HEK293T (cell line): ENCODE measurements around the gene ARMCX4.
"Not testable (repeated sequence)": the region's sequence is repeated elsewhere in the genome, so short reads cannot be mapped to it uniquely, and the experiment has no call there.

Source experiments
- CTCF ChIA-PET: fragments of 350-600 bp; formaldehyde crosslinking; extraction: SDS; loops from one replicate; lab custom pipeline; 2021; ENCODE audit warnings: antibody characterized with exemption, inconsistent platforms; lab: Yijun Ruan, JAX
- POLR2A ChIA-PET: fragments of 350-600 bp; formaldehyde crosslinking; extraction: SDS; loops from one replicate; lab custom pipeline; 2020; ENCODE audit warnings: antibody characterized with exemption, inconsistent platforms; lab: Yijun Ruan, JAX
- DNase-seq: peaks from one replicate; pipeline ENCODE4 v3.0.0; 2012; ENCODE audit warnings: mixed read lengths; ENCODE audit errors: extremely low spot score
- ARNT ChIP-seq: fragments of 450-650 bp; IDR thresholded peaks from 2 replicates; pipeline ENCODE4 v1.6.1; 2017; ENCODE audit warnings: mild to moderate bottlenecking
- BHLHE40 ChIP-seq: fragments of 450-650 bp; IDR thresholded peaks from 2 replicates; pipeline ENCODE4 v1.6.1; 2016; ENCODE audit warnings: mild to moderate bottlenecking, moderate library complexity, borderline replicate concordance
- CTBP1 ChIP-seq: fragments of 450-650 bp; IDR thresholded peaks from 2 replicates; pipeline ENCODE4 v1.6.1; 2016; ENCODE audit warnings: borderline replicate concordance
- ELF4 ChIP-seq: fragments of 450-650 bp; IDR thresholded peaks from 2 replicates; pipeline ENCODE4 v1.6.1; 2017; ENCODE audit warnings: antibody characterized with exemption
- FOXA1 ChIP-seq: fragments of 450-650 bp; IDR thresholded peaks from 2 replicates; pipeline ENCODE4 v1.6.1; 2016; ENCODE audit warnings: mild to moderate bottlenecking
- FOXK2 ChIP-seq: fragments of 450-650 bp; IDR thresholded peaks from 2 replicates; pipeline ENCODE4 v1.6.1; 2016; ENCODE audit warnings: mild to moderate bottlenecking
- FOXM1 ChIP-seq: fragments of 450-650 bp; IDR thresholded peaks from 2 replicates; pipeline ENCODE4 v1.6.1; 2017; ENCODE audit warnings: mild to moderate bottlenecking, borderline replicate concordance
- HDGF ChIP-seq: fragments of 450-650 bp; IDR thresholded peaks from 2 replicates; pipeline ENCODE4 v1.6.1; 2017; ENCODE audit warnings: antibody characterized with exemption, borderline replicate concordance
- L3MBTL2 ChIP-seq: fragments of 450-650 bp; conservative IDR thresholded peaks from 2 replicates; pipeline ENCODE4 v1.6.1; 2016; ENCODE audit warnings: mild to moderate bottlenecking
- LEF1 ChIP-seq: fragments of 450-650 bp; IDR thresholded peaks from 2 replicates; pipeline ENCODE4 v1.6.1; 2017; ENCODE audit warnings: mild to moderate bottlenecking, borderline replicate concordance
- NFRKB ChIP-seq: fragments of 450-650 bp; IDR thresholded peaks from 2 replicates; pipeline ENCODE4 v1.6.1; 2016; ENCODE audit warnings: mild to moderate bottlenecking, moderate library complexity
- SP1 ChIP-seq: fragments of 450-650 bp; IDR thresholded peaks from 2 replicates; pipeline ENCODE4 v1.6.1; 2017
- SUZ12 ChIP-seq: fragments of 450-650 bp; IDR thresholded peaks from 2 replicates; pipeline ENCODE4 v1.6.1; 2016; ENCODE audit warnings: mild to moderate bottlenecking
- TARDBP ChIP-seq: fragments of 450-650 bp; IDR thresholded peaks from 2 replicates; pipeline ENCODE4 v1.6.1; 2016
- ZNF384 ChIP-seq: fragments of 450-650 bp; IDR thresholded peaks from 2 replicates; pipeline ENCODE4 v1.6.1; 2016
- TF ChIP-seq, protein P1 (sequence below): fragments of 450-650 bp; IDR thresholded peaks from 2 replicates; pipeline ENCODE4 v1.6.1; 2016

ARMCX4 gene

DNA sequence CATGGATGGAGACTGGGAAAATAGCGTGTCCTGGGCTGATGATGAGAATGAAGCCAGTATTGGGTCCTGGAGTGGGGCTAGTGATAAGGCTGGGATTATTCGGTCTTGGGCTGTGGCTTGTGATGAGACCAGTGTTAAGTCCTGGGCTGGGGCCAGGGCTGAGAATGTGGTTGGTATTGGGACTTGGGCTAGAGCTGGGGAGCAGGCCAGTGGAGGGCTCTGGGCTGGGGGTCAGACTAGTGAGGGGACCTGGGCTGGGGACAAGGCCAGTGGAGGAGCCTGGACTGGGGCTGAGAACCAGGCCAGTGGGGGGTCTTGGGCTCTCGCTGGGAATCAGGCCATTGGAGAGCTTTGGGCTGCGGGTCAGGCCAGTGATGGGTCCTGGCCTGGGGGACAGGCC lies 6.7 kb downstream of the ARMCX4 start:
- TF ChIP-seq TARDBP (no peak), ELF4 (no peak)
- ChIA-PET POLR2A (no interaction called here), CTCF (no interaction called here)
- no peak for DNase-seq

DNA sequence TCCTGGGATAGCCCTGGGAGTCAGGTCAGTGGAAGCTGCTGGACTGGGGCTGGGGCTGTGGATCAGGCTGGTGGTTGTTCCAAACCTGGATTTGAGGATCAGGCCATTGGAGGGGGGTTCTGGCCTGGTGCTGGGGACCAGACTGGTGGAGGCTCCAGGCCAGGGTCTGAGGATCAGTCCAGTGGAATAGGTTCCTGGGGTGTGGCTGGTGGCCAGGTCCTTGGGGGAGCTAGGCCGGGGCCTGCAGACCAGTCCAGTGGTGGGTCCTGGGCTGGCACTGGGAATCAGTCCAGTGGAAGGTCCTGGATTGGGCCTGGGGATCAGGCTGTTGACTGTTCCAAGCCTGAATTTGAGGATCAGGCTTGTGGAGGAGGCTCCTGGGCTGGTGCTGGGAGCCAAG lies 8.0 kb downstream of the ARMCX4 start:
- no peak for TF ChIP-seq SP1
- TF ChIP-seq FOXK2, result no peak
- no peak for TF ChIP-seq BHLHE40
- TF ChIP-seq L3MBTL2, result no peak
- TF ChIP-seq FOXA1, result no peak
- TF ChIP-seq TARDBP, result no peak
- no peak for TF ChIP-seq LEF1
- no peak for TF ChIP-seq SUZ12
- no peak for TF ChIP-seq ARNT
- no peak for TF ChIP-seq FOXM1
- TF ChIP-seq ELF4, result no peak
- TF ChIP-seq, protein P1, sequence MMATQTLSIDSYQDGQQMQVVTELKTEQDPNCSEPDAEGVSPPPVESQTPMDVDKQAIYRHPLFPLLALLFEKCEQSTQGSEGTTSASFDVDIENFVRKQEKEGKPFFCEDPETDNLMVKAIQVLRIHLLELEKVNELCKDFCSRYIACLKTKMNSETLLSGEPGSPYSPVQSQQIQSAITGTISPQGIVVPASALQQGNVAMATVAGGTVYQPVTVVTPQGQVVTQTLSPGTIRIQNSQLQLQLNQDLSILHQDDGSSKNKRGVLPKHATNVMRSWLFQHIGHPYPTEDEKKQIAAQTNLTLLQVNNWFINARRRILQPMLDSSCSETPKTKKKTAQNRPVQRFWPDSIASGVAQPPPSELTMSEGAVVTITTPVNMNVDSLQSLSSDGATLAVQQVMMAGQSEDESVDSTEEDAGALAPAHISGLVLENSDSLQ, result no peak
- no peak for TF ChIP-seq NFRKB
- no peak for TF ChIP-seq CTBP1
- TF ChIP-seq ZNF384, result no peak
- CTCF ChIA-PET, result no interaction called here
- no peak for DNase-seq
- POLR2A ChIA-PET, result no interaction called here

DNA sequence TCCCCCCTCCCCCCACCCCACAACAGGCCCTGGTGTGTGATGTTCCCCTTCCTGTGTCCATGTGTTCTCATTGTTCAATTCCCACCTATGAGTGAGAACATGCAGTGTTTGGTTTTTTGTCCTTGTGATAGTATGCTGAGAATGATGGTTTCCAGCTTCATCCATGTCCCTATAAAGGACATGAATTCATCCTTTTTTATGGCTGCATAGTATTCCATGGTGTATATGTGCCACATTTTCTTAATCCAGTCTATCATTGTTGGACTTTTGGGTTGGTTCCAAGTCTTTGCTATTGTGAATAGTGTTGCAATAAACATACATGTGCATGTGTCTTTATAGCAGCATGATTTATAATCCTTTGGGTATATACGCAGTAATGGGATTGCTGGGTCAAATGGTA lies 17.7 kb downstream of the ARMCX4 start:
- POLR2A ChIA-PET, CTCF ChIA-PET, DNase-seq: not testable (repeated sequence)

DNA sequence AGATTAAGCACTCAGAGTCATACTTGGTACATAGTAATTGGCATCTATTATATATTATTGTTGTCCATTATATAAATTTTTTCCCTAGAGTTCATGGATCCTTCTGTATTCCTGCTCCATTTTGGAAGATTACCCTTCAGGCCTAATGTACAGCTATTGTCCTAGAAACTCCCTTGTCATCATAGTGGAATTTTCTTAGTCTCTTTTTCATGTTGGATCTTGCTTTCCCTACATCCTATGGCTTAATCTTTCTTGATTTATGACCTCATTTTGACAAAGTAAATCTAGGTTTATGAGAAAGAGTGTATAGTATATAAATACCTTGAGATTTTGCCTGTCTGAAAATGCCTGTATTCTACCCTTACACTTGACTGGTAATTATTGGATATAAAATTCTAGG lies 22.1 kb downstream of the ARMCX4 start:
- CTCF ChIA-PET, result no interaction called here
- POLR2A ChIA-PET, result no interaction called here
- no peak for DNase-seq
- no peak for TF ChIP-seq TARDBP

DNA sequence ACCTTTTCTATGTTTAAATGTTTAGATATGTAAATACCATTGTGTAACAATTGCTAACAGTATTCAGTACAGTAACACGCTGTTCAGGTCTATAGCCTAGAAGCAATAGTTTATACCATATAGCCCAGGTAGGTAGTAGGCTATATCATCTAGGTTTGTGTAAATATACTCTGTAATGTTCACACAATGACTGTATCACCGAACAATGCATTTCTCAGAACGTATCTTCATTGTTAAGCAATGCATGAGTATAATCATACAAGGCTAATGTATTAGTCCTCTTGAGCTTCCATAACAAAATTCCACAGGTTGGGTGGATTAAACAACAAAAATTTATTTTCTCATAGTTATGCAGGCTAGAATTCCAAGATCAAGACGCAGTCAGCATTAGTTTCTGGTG lies 22.7 kb downstream of the ARMCX4 start:
- CTCF ChIA-PET, result no interaction called here
- TF ChIP-seq CTBP1, result no peak
- TF ChIP-seq L3MBTL2, result no peak
- no peak for DNase-seq
- POLR2A ChIA-PET, result no interaction called here

DNA sequence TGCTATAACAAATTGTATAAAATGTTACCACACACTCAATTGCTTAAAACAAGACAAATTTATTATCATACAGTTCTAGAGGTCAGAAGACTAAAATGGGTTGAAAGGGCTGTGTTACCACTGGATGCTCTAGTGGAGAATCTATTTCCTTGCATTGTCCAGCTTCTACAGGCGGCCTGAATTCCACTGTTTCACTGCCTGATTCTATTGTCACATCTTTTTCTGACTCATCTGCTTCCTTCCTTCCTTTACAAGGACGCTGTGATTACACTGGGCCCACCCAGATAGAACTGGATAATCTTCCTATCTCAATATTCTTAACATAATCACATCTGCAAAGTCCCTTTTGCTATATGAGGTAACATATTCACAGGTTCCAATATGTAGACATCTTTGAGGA lies 45.7 kb downstream of the ARMCX4 start:
- DNase-seq, result no peak
- TF ChIP-seq, protein P1, result no peak
- TF ChIP-seq ARNT, result no peak
- TF ChIP-seq FOXK2, result no peak
- TF ChIP-seq BHLHE40, result no peak
- TF ChIP-seq FOXA1, result no peak
- no peak for TF ChIP-seq HDGF
- no peak for TF ChIP-seq ZNF384
- no peak for TF ChIP-seq LEF1
- no peak for TF ChIP-seq SP1
- no peak for TF ChIP-seq ELF4
- no peak for TF ChIP-seq SUZ12
- no peak for TF ChIP-seq TARDBP
- TF ChIP-seq L3MBTL2, result no peak
- TF ChIP-seq CTBP1, result no peak
- no peak for TF ChIP-seq FOXM1
- no peak for TF ChIP-seq NFRKB
- ChIA-PET CTCF (no interaction called here), POLR2A (no interaction called here)
